GM15510 (cell line): ENCODE results near the gene CACNA1A.

Experiments used
- POLR2A ChIP-seq: IDR thresholded peaks from 3 replicates; pipeline ENCODE4 v1.6.1; 2011; ENCODE audit warnings: borderline replicate concordance; ENCODE audit not compliant: insufficient read length; ENCODE audit errors: extremely low read depth

Gene CACNA1A

GRCh38 chr19:13366529-13367143 lies 139.6 kb downstream of the CACNA1A start:
- TF ChIP-seq POLR2A: no peak

GRCh38 chr19:13363954-13364353 lies 142.3 kb downstream of the CACNA1A start:
- no peak for TF ChIP-seq POLR2A

GRCh38 chr19:13363245-13363644 lies 143.0 kb downstream of the CACNA1A start:
- TF ChIP-seq POLR2A: no peak

GRCh38 chr19:13362668-13363067 lies 143.6 kb downstream of the CACNA1A start:
- TF ChIP-seq POLR2A: no peak

GRCh38 chr19:13356686-13357280 lies 149.5 kb downstream of the CACNA1A start:
- no peak for TF ChIP-seq POLR2A

- no peak for TF ChIP-seq POLR2A
These were observed 150.1 kb downstream of the CACNA1A start for GRCh38 chr19:13356185-13356584.

- TF ChIP-seq POLR2A: no peak
These were observed 150.9 kb downstream of the CACNA1A start for GRCh38 chr19:13355356-13355755.

- no peak for TF ChIP-seq POLR2A
These were observed 152.7 kb downstream of the CACNA1A start for GRCh38 chr19:13353625-13354024.

GRCh38 chr19:13350759-13351158 lies 155.5 kb downstream of the CACNA1A start:
- no peak for TF ChIP-seq POLR2A

- no peak for TF ChIP-seq POLR2A
These were observed 156.2 kb downstream of the CACNA1A start for GRCh38 chr19:13350072-13350471.

GRCh38 chr19:13347367-13347766 lies 158.9 kb downstream of the CACNA1A start:
- TF ChIP-seq POLR2A: no peak

- TF ChIP-seq POLR2A: no peak
These were observed 162.8 kb downstream of the CACNA1A start for GRCh38 chr19:13343514-13343913.

GRCh38 chr19:13342672-13343071 lies 163.6 kb downstream of the CACNA1A start:
- TF ChIP-seq POLR2A: no peak

GRCh38 chr19:13339869-13340268 lies 166.4 kb downstream of the CACNA1A start:
- no peak for TF ChIP-seq POLR2A

GRCh38 chr19:13337181-13337580 lies 169.1 kb downstream of the CACNA1A start:
- TF ChIP-seq POLR2A: no peak

- no peak for TF ChIP-seq POLR2A
These were observed 171.3 kb downstream of the CACNA1A start for GRCh38 chr19:13334801-13335481.
